ENCODE data around the gene PRKCQ. TPM values are rescaled to one million over a fixed set of nuclear protein-coding genes. Genes with fewer than 3 reads are reported as not detected.

PRKCQ gene
- total RNA-seq, 1 experiment from 2014 or later: 12.1 TPM

GRCh38 chr10:6553937-6554336, 26.1 kb downstream of the PRKCQ start:
- no peak overlapping the region for H3K4ac ChIP-seq (ENCODE audit: low read depth, low read length)
- Mint-ChIP-seq H3K36me3 (ENCODE audit: insufficient read depth in 1 of 3, low read depth in 3 of 3) (no peaks in the 10 kb centered on the region), H3K4me3 (no peak overlapping the region), H3K27me3 (ENCODE audit: low read depth) (no peaks in the 10 kb centered on the region), H3K4me1 (no peaks in the 10 kb centered on the region), H3K9me3 (no peaks in the 10 kb centered on the region), H3K27ac (no peak overlapping the region)
- H3K4me1 ChIP-seq (ENCODE audit: insufficient read depth, low read length): no peaks in the 10 kb centered on the region
- H4K5ac ChIP-seq (ENCODE audit: insufficient read length, low read depth, low read length): no peak overlapping the region
- no CpG with 5 or more reads among the region's 7 CpGs for WGBS (ENCODE audit: extremely low coverage, insufficient read length, low lambda C conversion rate)
- H3K27ac ChIP-seq (ENCODE audit: insufficient read length, low read depth, low read length): no peak overlapping the region
- H2BK5ac ChIP-seq (ENCODE audit: insufficient read length, low read length): no peak overlapping the region
- H3K4me2 ChIP-seq (ENCODE audit: insufficient read depth, insufficient read length, low read length): no peak overlapping the region
- H3K56ac ChIP-seq (ENCODE audit: insufficient read length, low read depth, low read length): no peak overlapping the region
- H3K9me3 ChIP-seq (ENCODE audit: control insufficient read depth, low read depth, low read length): no peaks in the 10 kb centered on the region
- no peak overlapping the region for H2BK12ac ChIP-seq (ENCODE audit: insufficient read length, low read depth, low read length)
- no peak overlapping the region for H3T11ph ChIP-seq (ENCODE audit: low read length)
- no peak overlapping the region for H3K9ac ChIP-seq (ENCODE audit: extremely low read depth, insufficient read length, low read length)
- H3K79me1 ChIP-seq (ENCODE audit: insufficient read depth, low read depth, low read length, poor library complexity, severe bottlenecking): peaks cover 2% of the 10 kb centered on the region
- H2AK5ac ChIP-seq (ENCODE audit: insufficient read length, low read length): no peak overlapping the region
- no peak overlapping the region for H3K23ac ChIP-seq (ENCODE audit: insufficient read length, low read depth, low read length)
- no peak for TF ChIP-seq CTCF (conservative IDR thresholded peaks at IDR 0.05)
- no peak overlapping the region for H4K8ac ChIP-seq (replicated peaks; ENCODE audit: insufficient read length, low read depth, low read length)
- no peaks in the 10 kb centered on the region for H3K27me3 ChIP-seq (ENCODE audit: insufficient read depth, low read length)
- H4K91ac ChIP-seq (ENCODE audit: insufficient read length, low read depth, low read length): no peak overlapping the region
- H2BK20ac ChIP-seq (ENCODE audit: low read depth, low read length, poor library complexity, severe bottlenecking): no peak overlapping the region
- H2AFZ ChIP-seq (ENCODE audit: low read length): no peak overlapping the region
- no peak for DNase-seq
- no peaks in the 10 kb centered on the region for H3K23me2 ChIP-seq (ENCODE audit: insufficient read length, low read depth, low read length, poor library complexity, severe bottlenecking)
- no peaks in the 10 kb centered on the region for H4K20me1 ChIP-seq (ENCODE audit: control insufficient read depth, insufficient read depth, insufficient read length)
- H3K14ac ChIP-seq (ENCODE audit: insufficient read depth, low read length): no peak overlapping the region
- H3K79me2 ChIP-seq (ENCODE audit: insufficient read depth, low read length): peaks cover 3% of the 10 kb centered on the region; the same call in 1 of the 2 replicates
- H2BK120ac ChIP-seq (ENCODE audit: low read depth, low read length, poor library complexity, severe bottlenecking): no peak overlapping the region
- H2BK15ac ChIP-seq (ENCODE audit: low read depth, low read length): no peak overlapping the region
- no peak overlapping the region for H3K18ac ChIP-seq (ENCODE audit: insufficient read length, low read depth, low read length)
